Tibial artery (tissue), 4 donors: ENCODE data around the gene LCN15.
"Not testable (repeated sequence)": the region's sequence is repeated elsewhere in the genome, so short reads cannot be mapped to it uniquely, and the experiment has no call there.

ENCODE experiments used
- DNase-seq, 2 donors: peaks; one replicate each; pipeline ENCODE4 v3.0.0-alpha.2; 2019
- H3K27ac ChIP-seq, 2 donors: fragments of 200-600 bp; sonication (generic) in 1 of 2; 1 replicate in 1 of 2; 2 replicates in 1 of 2; pipeline ENCODE4 v1.5.1; 2018 to 2019; ENCODE audit warnings: mild to moderate bottlenecking in 1 of 2
- H3K27me3 ChIP-seq, 2 donors: fragments of 200-600 bp; sonication (generic) in 1 of 2; one replicate each; pipeline versions ENCODE4 v1.5.1 to v1.6.0; 2016 to 2019
- H3K36me3 ChIP-seq, 3 donors: fragments of 200-600 bp; sonication (generic) in 2 of 3; one replicate each; pipeline ENCODE4 v1.5.1; 2016 to 2019; ENCODE audit warnings: mild to moderate bottlenecking in 2 of 3
- H3K4me1 ChIP-seq, 4 donors: fragments of 200-600 bp; sonication (generic) in 2 of 4; 1 replicate in 3 of 4; 2 replicates in 1 of 4; pipeline ENCODE4 v1.5.1; 2016 to 2019
- H3K4me3 ChIP-seq, 2 donors: fragments of 200-600 bp; sonication (generic) in 1 of 2; 1 replicate in 1 of 2; 2 replicates in 1 of 2; pipeline ENCODE4 v1.5.1; 2018 to 2019; ENCODE audit warnings: mild to moderate bottlenecking in 2 of 2
- H3K9me3 ChIP-seq, 3 donors: fragments of 200-600 bp; sonication (generic) in 1 of 3; one replicate each; pipeline ENCODE4 v1.5.1; 2016 to 2019
- CTCF ChIP-seq, 2 experiments: fragments of 200-600 bp in 1 of 2; fragments of 450-650 bp in 1 of 2; IDR thresholded peaks; one replicate each; pipeline ENCODE4 v1.5.1; 2017 to 2019; ENCODE audit warnings: antibody characterized with exemption in 2 of 2, mild to moderate bottlenecking in 1 of 2, moderate library complexity in 1 of 2
- intact Hi-C: fragments of 100-400 bp; cut with DNase I; formaldehyde crosslinking; loops from one replicate; pipeline ENCODE4 v1.15.0; 2023; ENCODE audit warnings: low total_unique reads

LCN15 gene

GRCh38 chr9:136791516-136792276 is 27.4 kb upstream of the LCN15 start:
- Histone ChIP-seq H3K27ac (peak overlapping the region; percentile 87 to 92), H3K4me1 (peaks cover 0 to 28% (median 13%) of the 10 kb centered on the region in 4 donors), H3K4me3 (peak overlapping the region; percentile 71 to 72), H3K9me3 (no peaks in the 10 kb centered on the region), H3K36me3 (peaks cover 0 to 19% (median 0%) of the 10 kb centered on the region in 3 donors), H3K27me3 (peaks cover 0 to 23% of the 10 kb centered on the region in 2 donors)
- peak; percentile 81 to 85 for TF ChIP-seq CTCF (IDR thresholded peaks at IDR 0.05)
- peak; percentile 40 to 81 for DNase-seq
- intact Hi-C loops = loop anchor here (5.0 kb wide), 1 partner anchor 151 kb away; the partner anchor contains the start of gene FBXW5

- peaks cover 0 to 27% (median 13%) of the 10 kb centered on the region in 4 donors for H3K4me1 ChIP-seq
- peak within 1 kb of the TSS; percentile 71 to 72 for H3K4me3 ChIP-seq
Measured at GRCh38 chr9:136790640-136791515, 26.6 kb upstream of the LCN15 start, which contains the start of gene TMEM141. Gene TMEM141, plus strand, starts transcription at chr9:136791344. Its CDS starts 27 bp downstream, at chr9:136791371.

GRCh38 chr9:136789523-136789937 is 25.2 kb upstream of the LCN15 start:
- Histone ChIP-seq H3K4me3 (no peak overlapping the region), H3K4me1 (peaks cover 0 to 27% (median 13%) of the 10 kb centered on the region in 4 donors), H3K9me3 (no peaks in the 10 kb centered on the region), H3K27ac (no peak overlapping the region), H3K27me3 (peaks cover 0 to 6% of the 10 kb centered on the region in 2 donors), H3K36me3 (peaks cover 0 to 19% (median 0%) of the 10 kb centered on the region in 3 donors)
- intact Hi-C loops = no loop called here
- DNase-seq = no peak
- no peak for TF ChIP-seq CTCF (IDR thresholded peaks at IDR 0.05)

More at GRCh38 chr9:136790640-136791515, 26.6 kb upstream of the LCN15 start, which contains the start of gene TMEM141:
- peak; percentile 100 for DNase-seq
- H3K9me3 ChIP-seq = no peaks in the 10 kb centered on the region
- H3K27me3 ChIP-seq = peaks cover 0 to 15% of the 10 kb centered on the region in 2 donors
- intact Hi-C loops = loop anchor here (5.0 kb wide), 1 partner anchor 151 kb away; the partner anchor contains the start of gene FBXW5
- TF ChIP-seq CTCF (IDR thresholded peaks at IDR 0.05) = no peak
- H3K36me3 ChIP-seq = peaks cover 0 to 19% (median 0%) of the 10 kb centered on the region in 3 donors
- peak within 1 kb of the TSS; percentile 87 to 92 for H3K27ac ChIP-seq

- Histone ChIP-seq H3K4me1 (peaks cover 0 to 27% (median 13%) of the 10 kb centered on the region in 4 donors), H3K36me3 (peaks cover 0 to 16% (median 0%) of the 10 kb centered on the region in 3 donors)
- H3K4me3 ChIP-seq, DNase-seq, H3K27me3 ChIP-seq, intact Hi-C loops, H3K9me3 ChIP-seq, H3K27ac ChIP-seq: not testable (repeated sequence)
Measured at GRCh38 chr9:136788644-136789522, 24.6 kb upstream of the LCN15 start.

- Histone ChIP-seq H3K9me3 (no peaks in the 10 kb centered on the region), H3K4me1 (peaks cover 0 to 22% (median 13%) of the 10 kb centered on the region in 4 donors), H3K27me3 (peaks cover 0 to 6% of the 10 kb centered on the region in 2 donors), H3K27ac (no peak overlapping the region), H3K4me3 (no peak overlapping the region), H3K36me3 (peaks cover 0 to 6% (median 0%) of the 10 kb centered on the region in 3 donors)
- peak in 1 of 2 donors; percentile 50 for DNase-seq
- intact Hi-C loops = loop anchor here (2.0 kb wide), 1 partner anchor 249 kb away; no protein-coding TSS in a partner anchor
- peak; percentile 86 for TF ChIP-seq CTCF (IDR thresholded peaks at IDR 0.05)
Measured at GRCh38 chr9:136787690-136788400, 23.5 kb upstream of the LCN15 start.

- H3K4me3 ChIP-seq, H3K36me3 ChIP-seq, DNase-seq, H3K27me3 ChIP-seq, H3K9me3 ChIP-seq, H3K27ac ChIP-seq: not testable (repeated sequence)
- intact Hi-C loops = loop anchor here (2.0 kb wide), 1 partner anchor 250 kb away; no protein-coding TSS in a partner anchor
- H3K4me1 ChIP-seq = peaks cover 0 to 14% (median 9%) of the 10 kb centered on the region in 4 donors
Measured at GRCh38 chr9:136786983-136787382, 22.7 kb upstream of the LCN15 start.
